B cell (primary cell): Measurements from ENCODE around the gene PDE4C. TPM values are rescaled to one million over a fixed set of nuclear protein-coding genes. Genes with fewer than 3 reads are reported as not detected.

ENCODE experiments used
- ATAC-seq: fragments of 200-7000 bp; cut with Tn5 transposase; one replicate; pipeline ENCODE4 v1.10.0; 2021; ENCODE audit warnings: low read depth, mild to moderate bottlenecking, moderate number of reproducible peaks, moderate library complexity
- CTCF ChIA-PET: fragments of 350-600 bp; sonication (Branson Sonifier 250); formaldehyde crosslinking; loops from one replicate; lab custom pipeline; 2021; ENCODE audit warnings: antibody characterized with exemption, inconsistent platforms; lab: Charles Lee
- POLR2A ChIA-PET: fragments of 350-600 bp; sonication (Branson Sonifier 250); formaldehyde crosslinking; loops from one replicate; lab custom pipeline; 2021; ENCODE audit warnings: antibody characterized with exemption; lab: Charles Lee
- DNase-seq: peaks from one replicate; pipeline ENCODE4 v3.0.0; 2013
- H2AFZ ChIP-seq: 2 replicates; pipeline ENCODE4 v1.6.1; 2012; ENCODE audit warnings: mild to moderate bottlenecking, low read depth, low read length; ENCODE audit not compliant: insufficient read depth, poor library complexity, severe bottlenecking
- H3K27ac ChIP-seq, 2 donors: 1 replicate in 1 of 2; 2 replicates in 1 of 2; pipeline ENCODE4 v1.5.1; 2012 to 2013; ENCODE audit warnings: low read length in 2 of 2, mild to moderate bottlenecking in 2 of 2, moderate library complexity in 1 of 2
- H3K27me3 ChIP-seq, 4 experiments: fragments of 200-600 bp in 1 of 4; sonication (generic) in 1 of 4; replicated peaks in 1 of 4; 1 replicate in 2 of 4; 2 replicates in 2 of 4; pipeline versions ENCODE4 v1.6.1 to v1.7.0; 2013 to 2016; ENCODE audit warnings: low read length in 3 of 4, mild to moderate bottlenecking in 2 of 4, mixed read lengths in 1 of 4, moderate library complexity in 1 of 4; ENCODE audit not compliant: insufficient read depth in 4 of 4, control insufficient read depth in 3 of 4; ENCODE audit errors: control extremely low read depth in 1 of 4
- H3K36me3 ChIP-seq, 2 experiments: replicated peaks in 1 of 2; 1 replicate in 1 of 2; 2 replicates in 1 of 2; pipeline versions ENCODE4 v1.6.1 to v1.7.1; 2013; ENCODE audit warnings: low read length in 1 of 2; ENCODE audit not compliant: insufficient read depth in 2 of 2, control insufficient read depth in 1 of 2; ENCODE audit errors: control extremely low read depth in 1 of 2, extremely low read depth in 1 of 2
- H3K4me1 ChIP-seq, 2 donors: fragments of 200-600 bp in 1 of 2; sonication (generic) in 1 of 2; 1 replicate in 1 of 2; 2 replicates in 1 of 2; pipeline versions ENCODE4 v1.5.1 to v1.6.1; 2013 to 2017; ENCODE audit warnings: low read length in 2 of 2; ENCODE audit not compliant: control insufficient read depth in 2 of 2, insufficient read depth in 2 of 2
- H3K4me2 ChIP-seq: replicated peaks from 2 replicates; pipeline ENCODE3; 2012; ENCODE audit warnings: mild to moderate bottlenecking, low read depth, low read length; ENCODE audit not compliant: poor library complexity, severe bottlenecking
- H3K4me3 ChIP-seq, 5 experiments: fragments of 200-600 bp in 1 of 5; sonication (generic) in 1 of 5; 1 replicate in 3 of 5; 2 replicates in 2 of 5; pipeline versions ENCODE4 v1.5.1 to v1.7.0; 2011 to 2016; ENCODE audit warnings: low read length in 4 of 5, mild to moderate bottlenecking in 4 of 5, low read depth in 2 of 5, control low read depth in 1 of 5, moderate library complexity in 1 of 5; ENCODE audit not compliant: insufficient read depth in 1 of 5; ENCODE audit errors: control extremely low read depth in 1 of 5, extremely low read depth in 1 of 5
- H3K79me2 ChIP-seq: fragments of 200-600 bp; sonication (generic); one replicate; pipeline ENCODE4 v1.6.0; 2016; ENCODE audit warnings: low read length; ENCODE audit not compliant: control insufficient read depth, insufficient read depth
- H3K9ac ChIP-seq: fragments of 200-600 bp; sonication (generic); 2 replicates; pipeline ENCODE4 v1.6.1; 2017; ENCODE audit warnings: mild to moderate bottlenecking, low read length, moderate library complexity
- H3K9me3 ChIP-seq, 3 donors: one replicate each; pipeline versions ENCODE4 v1.6.1 to v1.7.1; 2013; ENCODE audit warnings: low read length in 2 of 3; ENCODE audit not compliant: control insufficient read depth in 2 of 3, insufficient read depth in 1 of 3; ENCODE audit errors: control extremely low read depth in 1 of 3
- H4K20me1 ChIP-seq: 2 replicates; pipeline ENCODE4 v1.6.0; 2012; ENCODE audit warnings: mild to moderate bottlenecking, low read length; ENCODE audit not compliant: insufficient read depth, control insufficient read depth, poor library complexity, severe bottlenecking
- H3K27ac Mint-ChIP-seq: one replicate; pipeline ENCODE4 v1.8.0; 2021; ENCODE audit warnings: mixed read lengths
- H3K27me3 Mint-ChIP-seq: one replicate; pipeline ENCODE4 v1.8.0; 2021; ENCODE audit warnings: mixed read lengths
- H3K4me1 Mint-ChIP-seq: one replicate; pipeline ENCODE4 v1.8.0; 2021; ENCODE audit warnings: mixed read lengths
- H3K4me3 Mint-ChIP-seq: one replicate; pipeline ENCODE4 v1.8.0; 2021; ENCODE audit warnings: mixed read lengths
- H3K9me3 Mint-ChIP-seq: one replicate; pipeline ENCODE4 v1.8.0; 2022; ENCODE audit warnings: mixed read lengths; ENCODE audit not compliant: insufficient read depth
- CTCF ChIP-seq: fragments of 200-600 bp; IDR thresholded peaks from one replicate; pipeline ENCODE4 v1.8.0; 2022; ENCODE audit warnings: antibody characterized with exemption, mild to moderate bottlenecking
- EZH2 ChIP-seq: IDR thresholded peaks from 2 replicates; pipeline ENCODE4 v1.6.1; 2012; ENCODE audit warnings: borderline replicate concordance, low read depth, mild to moderate bottlenecking, moderate library complexity, low read length; ENCODE audit not compliant: insufficient read depth, poor library complexity, severe bottlenecking
- WGBS: methylation state at CpG from one replicate; pipeline ENCODE4 v1.1.5; 2013; ENCODE audit warnings: missing lambda C conversion rate; ENCODE audit not compliant: insufficient coverage; 5-methylcytosine and 5-hydroxymethylcytosine counted together
- intact Hi-C: fragments of 100-400 bp; cut with micrococcal nuclease; formaldehyde crosslinking; loops from one replicate; pipeline ENCODE4 v1.10.0; 2022
- polyA plus RNA-seq: library from polyadenylated mRNA; depleted of rRNA; stranded (reverse); fragments of >200 nt; gene quantifications from 2 replicates; pipeline ENCODE4 v1.2.3, GENCODE V29; 2012
- total RNA-seq, 2 donors: library from RNA; stranded (reverse); fragments of 120-200 nt in 1 of 2; gene quantifications; 1 replicate in 1 of 2; 2 replicates in 1 of 2; pipeline versions ENCODE4 v1.2.3 to v1.2.4, GENCODE V29; 2013 to 2022

Gene PDE4C
- total and polyA plus RNA-seq, 2 donors (not counting 1 experiment from before 2014, with no cell fraction given), result not detected

DNA sequence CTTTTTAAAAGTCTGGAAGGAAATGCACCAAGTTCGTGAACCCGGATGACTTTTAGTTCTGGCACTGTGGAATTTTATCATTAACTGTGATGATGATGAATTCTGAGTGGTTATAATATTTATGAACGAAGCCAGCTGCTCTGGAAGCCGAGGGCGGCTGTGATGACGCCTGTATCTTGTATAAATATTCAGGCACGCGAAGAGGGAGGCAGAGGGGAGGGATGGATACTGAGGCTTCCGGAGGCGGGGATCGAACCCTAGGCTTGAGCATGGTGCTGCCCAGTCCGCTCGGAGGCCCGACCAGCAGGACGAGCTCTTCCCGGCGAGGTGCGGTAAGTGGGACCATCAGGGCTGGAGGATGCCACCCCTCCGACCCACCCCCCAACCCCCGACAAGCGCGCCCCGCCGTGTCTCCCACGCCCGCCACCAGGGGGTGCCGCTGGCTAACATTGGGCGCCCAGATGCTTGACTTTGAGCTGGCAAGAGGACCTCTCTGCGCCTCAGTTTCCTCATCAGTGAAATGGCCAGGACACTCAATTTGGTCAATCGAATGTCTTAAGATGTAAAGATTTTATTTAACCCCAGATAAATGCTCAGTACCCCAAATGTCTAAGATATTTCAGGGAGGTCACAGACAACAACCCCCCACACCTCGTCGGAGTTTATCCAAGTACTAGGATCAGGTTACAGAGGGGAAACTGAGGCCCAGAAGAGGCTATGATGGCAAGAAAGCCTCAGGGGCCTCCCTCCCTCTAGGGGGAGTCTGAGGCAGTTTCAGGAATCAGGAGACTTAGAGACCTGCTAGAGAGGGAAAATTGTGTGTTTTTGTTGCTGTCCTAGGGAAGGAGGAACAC lies 17.9 kb downstream of the PDE4C start:
- Histone ChIP-seq H3K9ac (no peak overlapping the region), H3K36me3 (no peaks in the 10 kb centered on the region), H3K27me3 (peaks cover 0 to 29% (median 7%) of the 10 kb centered on the region in 4 experiments), H4K20me1 (no peaks in the 10 kb centered on the region), H3K4me2 (no peak overlapping the region), H3K4me3 (no peak overlapping the region), H3K9me3 (no peaks in the 10 kb centered on the region), H3K79me2 (peaks cover 7% of the 10 kb centered on the region), H2AFZ (no peak overlapping the region), H3K27ac (no peak overlapping the region), H3K4me1 (peaks cover 7 to 17% of the 10 kb centered on the region in 2 donors)
- Mint-ChIP-seq H3K4me3 (no peak overlapping the region), H3K9me3 (no peaks in the 10 kb centered on the region), H3K27me3 (peaks cover 14% of the 10 kb centered on the region), H3K4me1 (peaks cover 14% of the 10 kb centered on the region), H3K27ac (peak overlapping the region; percentile 16)
- ATAC-seq (no peak), DNase-seq (peak; percentile 65)
- TF ChIP-seq CTCF (peak; percentile 82), EZH2 (no peak)
- WGBS, result 39% methylated on average over 20 of the region's 32 CpGs
- intact Hi-C loops, result loop anchor here (1.0 kb wide), 2 partner anchors 16 to 43 kb away; no protein-coding TSS in a partner anchor
- ChIA-PET CTCF (interaction anchor here (0.6 to 11.5 kb wide), 24 partner anchors 12 to 211 kb away, joined by 3 to 152 read pairs (median 4); partner anchors contain the start of genes IQCN, LSM4 and MPV17L2), POLR2A (interaction anchor here (0.5 to 0.9 kb wide), 5 partner anchors 11 to 192 kb away, joined by 3 to 7 read pairs (median 3); no protein-coding TSS in a partner anchor)

DNA sequence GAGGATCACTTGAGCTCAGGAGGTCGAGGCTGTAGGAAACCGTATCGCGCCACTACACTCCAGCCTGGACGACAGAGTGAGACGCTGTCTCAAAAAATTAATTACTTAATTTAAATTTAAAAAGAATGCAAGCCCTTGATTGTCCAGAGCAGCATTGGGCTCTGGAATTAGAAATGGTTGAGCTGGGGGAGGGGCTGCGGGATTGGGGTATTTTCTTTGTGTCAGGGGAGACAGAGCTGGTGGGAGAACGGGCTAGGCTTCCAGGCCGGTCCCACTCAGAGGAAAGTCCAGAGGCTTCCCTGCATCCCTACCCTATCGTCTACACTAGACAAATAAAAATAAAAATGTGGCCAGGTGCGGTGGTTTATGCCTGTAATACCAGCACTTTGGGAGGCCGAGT lies 20.2 kb downstream of the PDE4C start:
- DNase-seq (no peak), ATAC-seq (no peak)
- Mint-ChIP-seq H3K4me3 (no peak overlapping the region), H3K4me1 (peaks cover 28% of the 10 kb centered on the region), H3K27ac (no peak overlapping the region), H3K27me3 (peaks cover 10% of the 10 kb centered on the region), H3K9me3 (no peaks in the 10 kb centered on the region)
- H3K27me3 ChIP-seq, result peaks cover 0 to 19% (median 5%) of the 10 kb centered on the region in 4 experiments
- 87% methylated on average over 5 of the region's 12 CpGs for WGBS
- peaks cover 0 to 5% of the 10 kb centered on the region in 2 experiments for H3K36me3 ChIP-seq
- peaks cover 26% of the 10 kb centered on the region for H3K79me2 ChIP-seq
- POLR2A ChIA-PET, result interaction anchor here (2.2 to 3.9 kb wide), 3 partner anchors 14 to 74 kb away, joined by 7 to 27 read pairs (median 21); partner anchors contain the start of gene MPV17L2
- no peaks in the 10 kb centered on the region for H4K20me1 ChIP-seq
- H2AFZ ChIP-seq, result no peak overlapping the region
- no peak for TF ChIP-seq CTCF
- no peak for TF ChIP-seq EZH2
- no peak overlapping the region for H3K4me3 ChIP-seq
- peaks cover 15 to 29% of the 10 kb centered on the region in 2 donors for H3K4me1 ChIP-seq
- no peak overlapping the region for H3K9ac ChIP-seq
- CTCF ChIA-PET, result interaction anchor here (0.8 to 11.5 kb wide), 13 partner anchors 14 to 213 kb away, joined by 3 to 152 read pairs (median 4); partner anchors contain the start of genes LRRC25, LSM4, MPV17L2 and SSBP4
- no peak overlapping the region for H3K4me2 ChIP-seq
- intact Hi-C loops, result no loop called here
- H3K27ac ChIP-seq, result no peak overlapping the region
- H3K9me3 ChIP-seq, result no peaks in the 10 kb centered on the region
